RWPE1 (cell line): ENCODE data around the gene SPOCD1.

ENCODE experiments used
- CTCF ChIA-PET: fragments of 350-600 bp; sonication (Branson Sonifier 250); formaldehyde crosslinking; extraction: SDS; loops from one replicate; lab custom pipeline; 2021; lab: Yijun Ruan, JAX
- POLR2A ChIA-PET: fragments of 400-600 bp; formaldehyde crosslinking; extraction: SDS; loops from one replicate; lab custom pipeline; 2020; ENCODE audit warnings: antibody characterized with exemption; ENCODE audit not compliant: low non-redundant PET; lab: Yijun Ruan, JAX
- DNase-seq: peaks from one replicate; pipeline ENCODE4 v3.0.0; 2012; ENCODE audit warnings: low spot score
- H3K27ac ChIP-seq: fragments of 450-650 bp; 2 replicates; pipeline ENCODE4 v1.5.1; 2017
- TF ChIP-seq, protein P1 (sequence below): fragments of 450-650 bp; conservative IDR thresholded peaks from 2 replicates; pipeline ENCODE4 v1.5.1; 2017; ENCODE audit warnings: low read depth, mild to moderate bottlenecking

SPOCD1 gene

DNA sequence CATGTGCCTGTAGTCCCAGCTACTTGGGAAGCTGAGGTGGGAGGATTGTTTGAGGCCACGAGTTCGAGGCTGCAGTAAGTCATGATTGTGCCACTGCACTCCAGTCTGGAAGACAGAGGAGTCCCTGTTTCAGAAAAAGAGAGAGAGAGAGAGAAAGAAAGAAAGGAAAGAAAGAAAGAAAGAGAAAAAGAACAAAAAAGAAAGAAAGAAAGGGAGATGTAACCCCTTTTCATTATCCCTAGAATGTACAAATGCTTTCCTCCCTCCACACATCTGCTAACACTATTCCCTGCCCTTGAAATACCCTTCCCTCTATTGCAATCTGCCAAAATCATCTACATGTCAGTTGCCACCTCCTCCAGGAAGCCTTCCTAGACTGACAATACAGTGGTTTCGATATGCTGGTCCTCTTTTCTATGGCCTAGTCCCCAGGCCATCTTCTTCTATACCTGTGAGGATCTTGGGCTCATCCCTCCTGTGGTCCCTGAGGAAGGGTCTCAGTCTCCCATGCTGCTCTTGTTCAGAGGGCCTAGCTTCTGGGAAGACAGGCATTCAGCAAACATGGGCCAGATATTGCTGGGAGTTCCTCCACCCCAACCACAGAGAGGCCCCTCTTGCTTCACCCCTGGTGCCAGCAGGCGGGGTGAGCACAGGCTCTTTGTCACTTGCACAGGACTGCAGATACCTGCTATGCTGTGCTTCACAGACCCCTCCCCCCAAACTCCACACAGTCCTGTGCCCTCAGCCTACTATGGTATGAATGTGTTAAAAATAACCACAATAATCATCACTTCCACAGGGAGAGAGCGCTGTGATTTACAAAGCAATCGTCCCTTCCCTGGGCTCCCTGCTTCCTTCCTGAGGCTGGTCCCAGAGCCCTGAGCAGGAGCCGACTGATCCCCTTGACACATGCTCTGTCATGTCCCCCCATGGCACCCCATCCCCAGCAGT lies 65.8 kb downstream of the SPOCD1 start:
- TF ChIP-seq, protein P1, sequence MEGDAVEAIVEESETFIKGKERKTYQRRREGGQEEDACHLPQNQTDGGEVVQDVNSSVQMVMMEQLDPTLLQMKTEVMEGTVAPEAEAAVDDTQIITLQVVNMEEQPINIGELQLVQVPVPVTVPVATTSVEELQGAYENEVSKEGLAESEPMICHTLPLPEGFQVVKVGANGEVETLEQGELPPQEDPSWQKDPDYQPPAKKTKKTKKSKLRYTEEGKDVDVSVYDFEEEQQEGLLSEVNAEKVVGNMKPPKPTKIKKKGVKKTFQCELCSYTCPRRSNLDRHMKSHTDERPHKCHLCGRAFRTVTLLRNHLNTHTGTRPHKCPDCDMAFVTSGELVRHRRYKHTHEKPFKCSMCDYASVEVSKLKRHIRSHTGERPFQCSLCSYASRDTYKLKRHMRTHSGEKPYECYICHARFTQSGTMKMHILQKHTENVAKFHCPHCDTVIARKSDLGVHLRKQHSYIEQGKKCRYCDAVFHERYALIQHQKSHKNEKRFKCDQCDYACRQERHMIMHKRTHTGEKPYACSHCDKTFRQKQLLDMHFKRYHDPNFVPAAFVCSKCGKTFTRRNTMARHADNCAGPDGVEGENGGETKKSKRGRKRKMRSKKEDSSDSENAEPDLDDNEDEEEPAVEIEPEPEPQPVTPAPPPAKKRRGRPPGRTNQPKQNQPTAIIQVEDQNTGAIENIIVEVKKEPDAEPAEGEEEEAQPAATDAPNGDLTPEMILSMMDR, result no peak
- H3K27ac ChIP-seq, result no peak overlapping the region
- ChIA-PET CTCF (interaction anchor here (0.6 to 0.7 kb wide), 3 partner anchors 13 to 189 kb away, joined by 3 to 4 read pairs (median 3); partner anchors contain the start of gene COL16A1), POLR2A (no interaction called here)
- no peak for DNase-seq

DNA sequence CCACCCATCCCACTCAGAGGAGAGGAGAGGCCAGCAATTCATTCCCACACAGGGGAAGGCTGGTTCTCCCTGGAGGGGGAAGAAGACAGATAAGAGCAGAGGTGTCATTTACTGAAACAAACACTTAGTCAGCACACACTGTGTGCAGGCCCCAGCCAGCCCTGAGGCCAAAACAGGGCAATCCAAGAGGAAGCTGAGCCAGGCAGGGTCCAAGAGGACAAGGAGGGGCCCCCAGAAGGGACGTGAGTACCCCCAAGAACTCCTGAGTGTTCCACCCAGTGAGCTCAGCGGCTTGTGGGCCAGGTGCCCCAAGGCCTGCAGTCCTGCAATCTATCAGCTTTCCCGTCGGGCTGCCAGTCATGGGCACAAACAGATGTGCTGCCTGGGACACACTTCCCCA lies 67.5 kb downstream of the SPOCD1 start:
- ChIA-PET POLR2A (no interaction called here), CTCF (interaction anchor here (0.9 kb wide), 1 partner anchor 11 kb away, joined by 3 read pairs; no protein-coding TSS in a partner anchor)
- no peak for DNase-seq
- H3K27ac ChIP-seq, result no peak overlapping the region
- TF ChIP-seq, protein P1, result no peak

DNA sequence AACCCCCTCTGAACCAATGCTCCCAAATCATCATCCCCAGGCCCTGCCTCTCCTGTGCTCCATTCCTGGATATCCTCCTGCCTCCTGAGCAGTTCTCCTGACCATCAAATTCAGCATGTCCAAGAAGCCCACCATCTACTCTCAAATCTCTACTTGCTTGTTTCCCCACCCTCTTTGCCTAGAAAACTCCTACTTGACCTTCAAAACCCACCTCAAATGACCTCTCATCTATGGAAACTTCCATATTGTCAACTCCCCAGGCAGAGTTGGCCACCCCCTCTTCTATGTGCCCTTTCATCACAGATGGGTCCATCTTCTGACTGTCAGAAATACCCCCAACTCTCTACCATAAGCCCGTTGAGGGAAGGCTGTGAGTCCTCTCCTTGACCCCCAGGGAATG lies 68.5 kb downstream of the SPOCD1 start:
- H3K27ac ChIP-seq, result no peak overlapping the region
- CTCF ChIA-PET, result no interaction called here
- POLR2A ChIA-PET, result no interaction called here
- no peak for DNase-seq
- TF ChIP-seq, protein P1, result no peak

DNA sequence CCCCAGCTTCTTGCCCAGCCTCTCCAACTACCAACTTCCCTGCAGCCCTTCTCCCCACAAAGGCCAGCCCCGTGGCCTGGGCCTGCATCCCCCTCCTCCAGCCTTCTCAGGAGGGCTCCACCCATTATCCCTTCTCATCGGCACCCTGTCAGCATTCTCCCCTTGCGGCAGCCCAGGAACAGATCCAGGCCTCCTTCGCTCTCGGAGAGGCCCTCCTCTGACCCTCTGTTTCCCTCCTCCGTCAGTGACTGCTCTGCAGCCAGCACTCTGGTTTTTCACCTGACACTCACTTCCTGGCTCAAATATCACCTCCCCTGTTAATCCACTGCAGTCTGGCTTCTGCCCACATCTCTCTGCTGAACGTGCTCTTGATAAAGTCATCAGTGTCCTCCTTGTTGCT lies 69.1 kb downstream of the SPOCD1 start:
- DNase-seq, result no peak
- TF ChIP-seq, protein P1, result no peak
- POLR2A ChIA-PET, result no interaction called here
- no peak overlapping the region for H3K27ac ChIP-seq
- CTCF ChIA-PET, result interaction anchor here (1.4 to 2.0 kb wide), 2 partner anchors 82 to 96 kb away, joined by 3 to 6 read pairs; no protein-coding TSS in a partner anchor

DNA sequence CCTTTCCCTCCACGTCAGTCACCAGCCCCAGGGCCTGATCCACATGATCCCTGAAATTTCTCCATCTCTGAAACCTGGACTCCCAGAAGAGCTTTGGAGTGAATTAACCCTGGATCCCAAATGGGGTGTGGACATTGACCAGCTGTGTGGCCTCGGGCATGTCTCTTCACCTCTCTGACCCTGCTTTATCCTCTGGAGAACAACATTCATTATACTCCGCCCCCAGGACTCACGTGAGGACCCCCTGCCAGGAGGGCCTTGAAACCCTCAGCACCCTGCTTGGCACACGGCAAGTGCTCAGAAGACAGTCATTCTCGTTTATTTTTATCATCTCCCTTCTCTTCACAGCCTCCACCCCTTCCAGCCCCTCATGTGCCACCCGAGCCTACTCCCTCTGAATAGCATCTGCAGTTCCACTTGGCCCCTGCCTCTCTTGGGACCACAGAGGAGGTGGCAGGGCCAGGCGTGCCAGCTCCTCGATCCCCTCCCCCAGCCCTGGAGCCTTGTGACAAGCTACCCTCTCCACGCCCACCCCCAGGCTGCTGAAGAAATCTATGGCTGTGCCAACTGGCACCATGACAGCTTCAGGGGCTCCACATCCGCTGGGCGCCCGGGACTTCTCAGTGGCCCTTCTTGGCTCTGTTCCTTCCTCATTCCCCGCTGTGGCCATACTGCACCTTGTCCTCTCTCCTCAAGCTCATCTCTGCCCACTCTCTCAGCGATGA lies 69.7 kb downstream of the SPOCD1 start:
- CTCF ChIA-PET, result interaction anchor here (0.5 to 2.0 kb wide), 7 partner anchors 12 to 308 kb away, joined by 3 to 7 read pairs (median 3); no protein-coding TSS in a partner anchor

More for the DNA sequence above, 69.7 kb downstream of the SPOCD1 start:
- TF ChIP-seq, protein P1, result no peak; the same call in 1 of the 2 replicates
- no peak for DNase-seq
- POLR2A ChIA-PET, result no interaction called here
- peak overlapping the region; percentile 19; the same call in 1 of the 2 replicates for H3K27ac ChIP-seq
